OCI-LY3 (cell line): ENCODE results near the gene EDN1.

Source experiments
- EZH2phosphoT487 ChIP-seq: fragments of 200-600 bp; shearing (Covaris generic); IDR thresholded peaks from 2 replicates; pipeline ENCODE4 v1.6.1; 2018; ENCODE audit warnings: antibody characterized with exemption, mixed run types, low read depth
- TF ChIP-seq, protein P1 (sequence below): fragments of 200-600, 300-600 bp; sonication (generic); IDR thresholded peaks from 2 replicates; pipeline ENCODE4 v1.5.1; 2014; ENCODE audit warnings: antibody characterized with exemption, low read length, low read depth

DNA sequence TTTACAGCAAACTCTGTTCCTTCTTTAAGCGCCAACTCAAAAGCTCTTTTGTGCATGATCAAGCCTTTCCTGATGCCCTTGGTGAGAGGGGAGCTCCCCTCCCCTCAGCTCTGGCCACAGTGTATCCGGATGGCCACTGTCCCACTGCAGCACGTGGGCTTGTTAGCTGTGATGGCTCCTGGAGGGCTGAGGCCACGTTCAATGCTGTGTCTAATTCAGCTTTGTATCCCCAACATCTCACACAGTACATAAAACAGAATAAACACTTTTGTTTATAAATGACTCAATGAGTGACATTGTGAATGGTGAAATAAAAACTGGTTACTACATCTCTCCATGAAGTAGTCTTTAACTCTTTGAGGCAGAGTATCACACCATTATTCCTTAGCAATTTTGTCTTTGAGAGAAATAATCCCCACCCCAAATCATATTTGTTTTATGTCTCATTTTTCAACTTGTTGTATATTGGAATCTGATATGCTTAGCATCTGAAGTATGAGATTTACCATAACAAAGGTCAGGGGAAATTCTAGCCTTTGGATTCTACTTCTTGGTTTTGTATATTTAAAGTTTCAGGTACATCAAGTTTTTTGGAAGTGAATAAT lies 44.5 kb downstream of the EDN1 start:
- no peak for TF ChIP-seq EZH2phosphoT487
- TF ChIP-seq, protein P1, sequence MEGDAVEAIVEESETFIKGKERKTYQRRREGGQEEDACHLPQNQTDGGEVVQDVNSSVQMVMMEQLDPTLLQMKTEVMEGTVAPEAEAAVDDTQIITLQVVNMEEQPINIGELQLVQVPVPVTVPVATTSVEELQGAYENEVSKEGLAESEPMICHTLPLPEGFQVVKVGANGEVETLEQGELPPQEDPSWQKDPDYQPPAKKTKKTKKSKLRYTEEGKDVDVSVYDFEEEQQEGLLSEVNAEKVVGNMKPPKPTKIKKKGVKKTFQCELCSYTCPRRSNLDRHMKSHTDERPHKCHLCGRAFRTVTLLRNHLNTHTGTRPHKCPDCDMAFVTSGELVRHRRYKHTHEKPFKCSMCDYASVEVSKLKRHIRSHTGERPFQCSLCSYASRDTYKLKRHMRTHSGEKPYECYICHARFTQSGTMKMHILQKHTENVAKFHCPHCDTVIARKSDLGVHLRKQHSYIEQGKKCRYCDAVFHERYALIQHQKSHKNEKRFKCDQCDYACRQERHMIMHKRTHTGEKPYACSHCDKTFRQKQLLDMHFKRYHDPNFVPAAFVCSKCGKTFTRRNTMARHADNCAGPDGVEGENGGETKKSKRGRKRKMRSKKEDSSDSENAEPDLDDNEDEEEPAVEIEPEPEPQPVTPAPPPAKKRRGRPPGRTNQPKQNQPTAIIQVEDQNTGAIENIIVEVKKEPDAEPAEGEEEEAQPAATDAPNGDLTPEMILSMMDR: no peak
